Gastrocnemius medialis (tissue), 4 donors: ENCODE measurements around the gene RYR3.

Source experiments
- POLR2A ChIP-seq, 2 donors: fragments of 450-650 bp; IDR thresholded peaks; one replicate each; pipeline ENCODE4 v1.6.1; 2017; ENCODE audit warnings: antibody characterized with exemption in 2 of 2, mild to moderate bottlenecking in 2 of 2, moderate library complexity in 2 of 2
- TF ChIP-seq, protein P1 (sequence below), 5 experiments: fragments of 450-650 bp in 3 of 5; fragments of 200-600 bp in 2 of 5; sonication (generic) in 2 of 5; IDR thresholded peaks in 4 of 5; conservative IDR thresholded peaks in 1 of 5; 1 replicate in 4 of 5; 2 replicates in 1 of 5; pipeline ENCODE4 v1.5.1; 2016 to 2019; ENCODE audit warnings: antibody characterized with exemption in 5 of 5, mild to moderate bottlenecking in 3 of 5, moderate library complexity in 3 of 5

DNA sequence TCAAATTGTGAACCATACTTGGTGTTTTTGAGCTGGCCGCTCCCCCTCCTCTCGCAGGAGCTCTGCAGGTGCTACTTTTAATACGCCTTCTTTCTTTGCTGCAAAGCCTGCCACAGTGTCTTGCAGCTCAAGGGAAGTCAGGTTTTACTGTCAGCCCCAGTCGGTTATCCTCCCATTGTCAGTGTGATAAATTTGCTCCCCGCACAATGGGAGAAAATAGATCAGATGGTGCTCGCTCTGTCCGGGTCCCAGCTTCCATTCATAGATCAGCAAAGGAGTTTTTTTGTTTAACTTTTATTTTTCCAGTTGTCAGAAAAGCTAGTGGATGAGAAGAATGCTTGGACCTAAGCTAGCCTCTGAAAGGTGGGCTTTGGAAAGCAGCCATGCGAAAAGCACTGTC is 207.7 kb downstream of the RYR3 start:
- TF ChIP-seq, protein P1, sequence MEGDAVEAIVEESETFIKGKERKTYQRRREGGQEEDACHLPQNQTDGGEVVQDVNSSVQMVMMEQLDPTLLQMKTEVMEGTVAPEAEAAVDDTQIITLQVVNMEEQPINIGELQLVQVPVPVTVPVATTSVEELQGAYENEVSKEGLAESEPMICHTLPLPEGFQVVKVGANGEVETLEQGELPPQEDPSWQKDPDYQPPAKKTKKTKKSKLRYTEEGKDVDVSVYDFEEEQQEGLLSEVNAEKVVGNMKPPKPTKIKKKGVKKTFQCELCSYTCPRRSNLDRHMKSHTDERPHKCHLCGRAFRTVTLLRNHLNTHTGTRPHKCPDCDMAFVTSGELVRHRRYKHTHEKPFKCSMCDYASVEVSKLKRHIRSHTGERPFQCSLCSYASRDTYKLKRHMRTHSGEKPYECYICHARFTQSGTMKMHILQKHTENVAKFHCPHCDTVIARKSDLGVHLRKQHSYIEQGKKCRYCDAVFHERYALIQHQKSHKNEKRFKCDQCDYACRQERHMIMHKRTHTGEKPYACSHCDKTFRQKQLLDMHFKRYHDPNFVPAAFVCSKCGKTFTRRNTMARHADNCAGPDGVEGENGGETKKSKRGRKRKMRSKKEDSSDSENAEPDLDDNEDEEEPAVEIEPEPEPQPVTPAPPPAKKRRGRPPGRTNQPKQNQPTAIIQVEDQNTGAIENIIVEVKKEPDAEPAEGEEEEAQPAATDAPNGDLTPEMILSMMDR (IDR thresholded peaks at IDR 0.05 in 4 of 5, conservative IDR thresholded peaks at IDR 0.05 in 1 of 5) = no peak
- TF ChIP-seq POLR2A (IDR thresholded peaks at IDR 0.05) = no peak
